Peyer's patch (tissue), 4 donors: Measurements from ENCODE around the gene BEGAIN. TPM values are rescaled to one million over a fixed set of nuclear protein-coding genes. Genes with fewer than 3 reads are reported as not detected.

Source experiments
- DNase-seq, 3 donors: peaks; one replicate each; pipeline ENCODE4 v3.0.0-alpha.2; 2017 to 2019
- H3K27ac ChIP-seq, 4 donors: fragments of 200-600 bp; sonication (generic); one replicate each; pipeline ENCODE4 v1.5.1; 2016 to 2019
- H3K27me3 ChIP-seq, 2 donors: fragments of 200-600 bp; sonication (generic); one replicate each; pipeline ENCODE4 v1.5.1; 2019
- H3K36me3 ChIP-seq, 3 donors: fragments of 200-600 bp; sonication (generic); one replicate each; pipeline ENCODE4 v1.5.1; 2016 to 2019
- H3K4me1 ChIP-seq, 4 donors: fragments of 200-600 bp; sonication (generic); one replicate each; pipeline ENCODE4 v1.5.1; 2016 to 2019
- H3K4me3 ChIP-seq, 4 donors: fragments of 200-600 bp; sonication (generic); 1 replicate in 3 of 4; 2 replicates in 1 of 4; pipeline ENCODE4 v1.5.1; 2016 to 2019; ENCODE audit warnings: mild to moderate bottlenecking in 1 of 4
- H3K9me3 ChIP-seq, 4 donors: fragments of 200-600 bp; sonication (generic); one replicate each; pipeline ENCODE4 v1.5.1; 2016 to 2019; ENCODE audit warnings: mild to moderate bottlenecking in 1 of 4
- CTCF ChIP-seq, 6 experiments: fragments of 450-650 bp in 4 of 6; fragments of 200-600 bp in 2 of 6; sonication (generic) in 1 of 6; IDR thresholded peaks; one replicate each; pipeline ENCODE4 v1.5.1; 2017 to 2019; ENCODE audit warnings: antibody characterized with exemption in 6 of 6, mild to moderate bottlenecking in 3 of 6, moderate library complexity in 1 of 6
- POLR2A ChIP-seq, 2 donors: fragments of 450-650 bp; IDR thresholded peaks; one replicate each; pipeline ENCODE4 v1.5.1; 2017; ENCODE audit warnings: antibody characterized with exemption in 2 of 2, mild to moderate bottlenecking in 2 of 2, moderate library complexity in 2 of 2
- total RNA-seq, 4 donors: library from RNA; depleted of rRNA; stranded (reverse); fragments of >200 nt; gene quantifications; one replicate each; pipeline ENCODE4 v1.1.0, GENCODE V29; 2016

BEGAIN gene
- total RNA-seq, 4 donors from 2014 or later, result 1.6 to 31.8 (median 6.6) TPM; not detected in 1

- TF ChIP-seq CTCF (IDR thresholded peaks at IDR 0.05) (no peak), POLR2A (IDR thresholded peaks at IDR 0.05) (no peak)
- peak in 2 of 3 donors; percentile 31 to 36 for DNase-seq
- Histone ChIP-seq H3K27ac (no peak overlapping the region), H3K4me1 (no peaks in the 10 kb centered on the region), H3K36me3 (no peaks in the 10 kb centered on the region), H3K9me3 (no peaks in the 10 kb centered on the region), H3K4me3 (no peak overlapping the region), H3K27me3 (no peaks in the 10 kb centered on the region)
Observed at GRCh38 chr14:100593751-100594624, 6.8 kb upstream of the BEGAIN start.

DNA sequence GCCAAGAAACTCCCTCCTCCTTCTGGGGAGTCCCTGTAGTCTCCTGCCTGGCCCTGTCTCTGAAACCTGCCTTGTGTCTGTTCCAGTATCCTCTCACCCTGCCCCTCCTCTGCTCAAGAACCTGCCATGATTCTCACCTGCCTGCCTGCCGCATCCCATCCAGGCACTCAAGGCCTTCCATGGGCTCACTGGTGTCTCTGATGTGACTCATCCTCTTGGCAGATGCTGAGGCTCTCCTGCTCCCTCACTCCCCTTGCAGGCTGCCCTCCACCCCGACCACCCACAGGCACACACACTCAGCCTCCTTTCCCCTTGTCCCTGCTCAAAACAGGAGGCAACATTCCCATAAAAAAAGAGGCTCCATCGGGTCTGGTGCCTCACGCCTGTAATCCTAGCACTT is 5.8 kb upstream of the BEGAIN start:
- no peak for TF ChIP-seq CTCF (IDR thresholded peaks at IDR 0.05)
- no peak for TF ChIP-seq POLR2A (IDR thresholded peaks at IDR 0.05)
- no peak overlapping the region for H3K4me3 ChIP-seq
- peak in 2 of 3 donors; percentile 13 to 40 for DNase-seq
- no peaks in the 10 kb centered on the region for H3K4me1 ChIP-seq
- H3K27me3 ChIP-seq, result no peaks in the 10 kb centered on the region
- no peaks in the 10 kb centered on the region for H3K9me3 ChIP-seq
- no peak overlapping the region for H3K27ac ChIP-seq
- no peaks in the 10 kb centered on the region for H3K36me3 ChIP-seq

- H3K9me3 ChIP-seq, result no peaks in the 10 kb centered on the region
- no peak overlapping the region for H3K4me3 ChIP-seq
- no peaks in the 10 kb centered on the region for H3K4me1 ChIP-seq
- H3K27me3 ChIP-seq, result no peaks in the 10 kb centered on the region
- TF ChIP-seq POLR2A (IDR thresholded peaks at IDR 0.05) (no peak), CTCF (IDR thresholded peaks at IDR 0.05) (no peak)
- peak in 1 of 3 donors; percentile 40 for DNase-seq
- H3K27ac ChIP-seq, result no peak overlapping the region
- H3K36me3 ChIP-seq, result no peaks in the 10 kb centered on the region
Observed at GRCh38 chr14:100592461-100592891, 5.3 kb upstream of the BEGAIN start.

DNA sequence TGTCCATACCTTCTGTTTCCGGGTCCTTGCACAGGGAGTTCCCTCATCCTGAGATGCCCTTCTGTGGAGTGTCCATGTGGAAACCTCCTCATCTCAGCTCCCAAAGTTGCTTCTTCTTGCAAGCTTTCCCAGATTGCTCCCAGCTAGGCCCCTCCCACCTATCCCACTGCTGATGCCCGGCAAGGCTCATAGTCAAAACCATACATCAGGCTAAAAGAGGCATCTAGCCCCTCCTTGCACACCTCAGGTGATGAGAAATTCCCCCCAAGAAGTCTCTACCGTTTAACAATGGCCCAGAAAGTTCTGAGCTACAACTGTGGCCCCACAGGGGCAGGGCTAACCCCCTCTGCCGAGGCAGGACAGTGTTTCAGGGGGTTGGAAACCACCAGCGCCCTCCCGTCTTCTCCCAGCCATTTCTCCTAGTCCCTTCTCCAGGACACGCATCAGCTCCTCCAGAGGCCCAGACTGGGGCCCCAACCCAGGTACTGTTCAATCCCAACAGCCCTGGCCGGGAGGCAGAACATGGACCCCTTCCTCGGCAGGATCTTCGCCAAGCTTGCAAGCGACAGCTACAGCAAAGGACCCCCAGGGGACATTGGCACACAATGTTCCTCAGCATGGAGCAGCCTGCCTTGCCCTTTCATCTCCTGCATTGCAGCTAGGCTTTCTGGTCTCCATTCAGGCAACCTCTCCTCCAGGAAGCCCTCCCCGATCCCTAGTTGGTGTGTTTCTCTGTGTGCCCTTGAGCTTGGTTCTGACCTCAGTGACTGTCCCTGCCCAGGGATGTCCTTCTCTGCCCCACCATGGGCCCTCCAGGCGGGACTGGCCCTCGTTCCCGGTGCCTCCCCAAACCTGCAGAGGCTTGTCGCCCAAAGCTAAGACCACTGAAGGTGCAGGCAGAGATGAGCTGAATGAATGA is 4.5 kb upstream of the BEGAIN start:
- H3K27me3 ChIP-seq, result no peaks in the 10 kb centered on the region
- H3K9me3 ChIP-seq, result no peaks in the 10 kb centered on the region
- H3K27ac ChIP-seq, result no peak overlapping the region
- peaks cover 0 to 1% (median 0%) of the 10 kb centered on the region in 4 donors for H3K4me1 ChIP-seq
- no peak overlapping the region for H3K4me3 ChIP-seq
- peak in 2 of 3 donors; percentile 15 to 27 for DNase-seq
- H3K36me3 ChIP-seq, result no peaks in the 10 kb centered on the region
- TF ChIP-seq POLR2A (IDR thresholded peaks at IDR 0.05) (no peak), CTCF (IDR thresholded peaks at IDR 0.05) (no peak)

GRCh38 chr14:100590726-100591452 is 3.7 kb upstream of the BEGAIN start:
- TF ChIP-seq CTCF (IDR thresholded peaks at IDR 0.05) (no peak), POLR2A (IDR thresholded peaks at IDR 0.05) (no peak)
- Histone ChIP-seq H3K4me3 (no peak overlapping the region), H3K27me3 (no peaks in the 10 kb centered on the region), H3K4me1 (peaks cover 0 to 7% (median 0%) of the 10 kb centered on the region in 4 donors), H3K9me3 (no peaks in the 10 kb centered on the region), H3K36me3 (no peaks in the 10 kb centered on the region), H3K27ac (no peak overlapping the region)
- peak in 2 of 3 donors; percentile 28 for DNase-seq
